ENCODE data around the gene SHOX. TPM values are rescaled to one million over a fixed set of nuclear protein-coding genes. Genes with fewer than 3 reads are reported as not detected.
"Not testable (repeated sequence)": the region's sequence is repeated elsewhere in the genome, so short reads cannot be mapped to it uniquely, and the experiment has no call there.

SHOX gene
- total RNA-seq, 2 donors from 2014 or later: 0.11 to 0.12 TPM

- no peaks in the 10 kb centered on the region for H3K27me3 ChIP-seq
- no peak overlapping the region for H3K9ac ChIP-seq (ENCODE audit: low read depth in 2 of 2, low read length in 2 of 2)
- TF ChIP-seq CTCF (IDR thresholded peaks at IDR 0.05): no peak
- no peak for DNase-seq
- intact Hi-C loops (cut with DNase I): no loop called here
- H3K36me3 ChIP-seq: no peaks in the 10 kb centered on the region
- H3K4me1 ChIP-seq: no peaks in the 10 kb centered on the region
- no peak overlapping the region for H3K27ac ChIP-seq
- H3K9me3 ChIP-seq: no peaks in the 10 kb centered on the region
- H3K4me3 ChIP-seq: no peak overlapping the region
Observed at GRCh38 chrX:586351-586750, 44.2 kb upstream of the SHOX start.

DNA sequence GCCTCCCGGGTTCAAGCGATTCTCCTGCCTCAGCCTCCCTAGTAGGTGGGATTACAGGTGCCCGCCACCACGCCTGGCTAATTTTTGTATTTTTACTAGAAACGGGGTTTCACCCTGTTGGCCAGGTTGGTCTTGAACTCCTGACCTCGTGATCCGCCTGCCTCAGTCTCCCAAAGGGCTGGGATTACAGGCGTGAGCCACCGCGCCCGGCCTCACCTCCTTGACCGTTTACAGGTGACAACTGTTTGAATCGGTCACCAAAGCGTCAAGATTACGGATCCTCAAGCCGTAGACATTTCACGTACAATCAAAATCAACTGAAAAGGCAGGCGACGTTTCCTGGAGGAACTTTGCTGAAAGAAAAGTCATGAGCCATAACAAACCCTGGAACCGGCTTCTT is 41.3 kb upstream of the SHOX start:
- H3K9me3 ChIP-seq; H3K27ac ChIP-seq; H3K4me3 ChIP-seq; DNase-seq; intact Hi-C loops (cut with DNase I); H3K9ac ChIP-seq (ENCODE audit: low read depth in 2 of 2, low read length in 2 of 2); H3K4me1 ChIP-seq; H3K36me3 ChIP-seq; H3K27me3 ChIP-seq: not testable (repeated sequence)

GRCh38 chrX:590693-591404 is 39.7 kb upstream of the SHOX start:
- no peak overlapping the region for H3K4me3 ChIP-seq
- H3K4me1 ChIP-seq: no peaks in the 10 kb centered on the region
- intact Hi-C loops (cut with DNase I): no loop called here
- no peak for TF ChIP-seq CTCF (IDR thresholded peaks at IDR 0.05)
- no peaks in the 10 kb centered on the region for H3K27me3 ChIP-seq
- H3K36me3 ChIP-seq: no peaks in the 10 kb centered on the region
- H3K9me3 ChIP-seq: no peaks in the 10 kb centered on the region
- H3K9ac ChIP-seq (ENCODE audit: low read depth in 2 of 2, low read length in 2 of 2): no peak overlapping the region
- no peak overlapping the region for H3K27ac ChIP-seq
- DNase-seq: no peak

- DNase-seq: no peak
- Histone ChIP-seq H3K36me3 (no peaks in the 10 kb centered on the region), H3K9ac (ENCODE audit: low read depth in 2 of 2, low read length in 2 of 2) (no peak overlapping the region), H3K9me3 (no peaks in the 10 kb centered on the region), H3K4me3 (no peak overlapping the region), H3K4me1 (no peaks in the 10 kb centered on the region), H3K27me3 (no peaks in the 10 kb centered on the region), H3K27ac (no peak overlapping the region)
- TF ChIP-seq CTCF (IDR thresholded peaks at IDR 0.05): no peak
- intact Hi-C loops (cut with DNase I): no loop called here
Observed at GRCh38 chrX:599837-600715, 30.5 kb upstream of the SHOX start.

GRCh38 chrX:603029-603428 is 27.6 kb upstream of the SHOX start:
- H3K4me3 ChIP-seq; H3K9ac ChIP-seq (ENCODE audit: low read depth in 2 of 2, low read length in 2 of 2); H3K4me1 ChIP-seq; DNase-seq; H3K36me3 ChIP-seq; intact Hi-C loops (cut with DNase I); H3K27me3 ChIP-seq; H3K9me3 ChIP-seq; H3K27ac ChIP-seq: not testable (repeated sequence)

GRCh38 chrX:604616-605015 is 26.0 kb upstream of the SHOX start:
- DNase-seq; intact Hi-C loops (cut with DNase I); H3K4me3 ChIP-seq; H3K27ac ChIP-seq; H3K4me1 ChIP-seq; H3K36me3 ChIP-seq; H3K9me3 ChIP-seq; H3K27me3 ChIP-seq; H3K9ac ChIP-seq (ENCODE audit: low read depth in 2 of 2, low read length in 2 of 2): not testable (repeated sequence)

GRCh38 chrX:608088-608487 is 22.5 kb upstream of the SHOX start:
- intact Hi-C loops (cut with DNase I); H3K27me3 ChIP-seq; H3K9ac ChIP-seq (ENCODE audit: low read depth in 2 of 2, low read length in 2 of 2); DNase-seq; H3K4me3 ChIP-seq; H3K27ac ChIP-seq; H3K9me3 ChIP-seq; H3K4me1 ChIP-seq; H3K36me3 ChIP-seq: not testable (repeated sequence)

All from colonic mucosa (tissue), 4 donors.